Type B pancreatic cell (in vitro differentiated cells): Measurements from ENCODE around the gene COL1A2. TPM values are rescaled to one million over a fixed set of nuclear protein-coding genes. Genes with fewer than 3 reads are reported as not detected.

Experiments
- DNase-seq: peaks from one replicate; pipeline ENCODE4 v3.0.0; 2021; ENCODE audit warnings: mixed read lengths; ENCODE audit not compliant: unreplicated experiment; ENCODE audit errors: extremely low spot score
- H3K27ac Mint-ChIP-seq: 2 replicates; pipeline ENCODE4 v1.8.0; 2021; ENCODE audit warnings: mild to moderate bottlenecking, mixed read lengths
- H3K27me3 Mint-ChIP-seq: 2 replicates; pipeline ENCODE4 v1.8.0; 2021; ENCODE audit warnings: mixed read lengths
- H3K36me3 Mint-ChIP-seq: 2 replicates; pipeline ENCODE4 v1.8.0; 2021; ENCODE audit warnings: mixed read lengths
- H3K4me1 Mint-ChIP-seq: one replicate; pipeline ENCODE4 v1.8.0; 2021; ENCODE audit warnings: mixed read lengths; ENCODE audit not compliant: unreplicated experiment
- H3K4me3 Mint-ChIP-seq: 2 replicates; pipeline ENCODE4 v1.8.0; 2021; ENCODE audit warnings: mild to moderate bottlenecking, mixed read lengths
- H3K9me3 Mint-ChIP-seq: 2 replicates; pipeline ENCODE4 v1.8.0; 2021; ENCODE audit warnings: mixed read lengths
- total RNA-seq: library from RNA; stranded (reverse); gene quantifications from 2 replicates; pipeline ENCODE4 v1.2.1, GENCODE V29; 2021; ENCODE audit warnings: low replicate concordance
- TF ChIP-seq, protein P1 (sequence below): fragments of 200-600 bp; sonication (generic); conservative IDR thresholded peaks from 2 replicates; pipeline ENCODE4 v1.5.0; 2021; ENCODE audit warnings: antibody characterized with exemption, mild to moderate bottlenecking

COL1A2 gene
- total RNA-seq, 1 donor from 2014 or later = 692 TPM

DNA sequence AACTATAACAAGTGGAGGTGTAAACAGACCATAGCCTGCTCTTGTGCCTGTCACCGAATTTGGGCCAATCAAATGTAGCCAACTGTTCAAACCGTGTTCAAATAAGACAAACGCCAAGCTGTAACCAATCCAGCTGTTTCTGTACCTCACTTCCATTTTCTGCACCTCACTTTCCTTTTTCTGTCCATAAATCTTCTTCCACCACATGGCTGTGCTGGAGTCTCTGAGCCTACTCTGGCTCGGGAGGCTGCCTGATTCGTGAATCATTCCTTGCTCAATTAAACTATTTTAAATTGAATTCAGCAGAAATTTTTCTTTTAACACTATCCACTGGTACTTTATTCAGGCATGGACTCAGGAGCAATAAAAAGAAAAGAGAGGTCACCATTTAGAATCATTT is 29.9 kb upstream of the COL1A2 start:
- Mint-ChIP-seq H3K4me3 (peak overlapping the region; percentile 15), H3K27ac (no peak overlapping the region), H3K36me3 (peaks cover 4% of the 10 kb centered on the region), H3K9me3 (peaks cover 4% of the 10 kb centered on the region), H3K27me3 (no peaks in the 10 kb centered on the region), H3K4me1 (peaks cover 41% of the 10 kb centered on the region)
- TF ChIP-seq, protein P1, sequence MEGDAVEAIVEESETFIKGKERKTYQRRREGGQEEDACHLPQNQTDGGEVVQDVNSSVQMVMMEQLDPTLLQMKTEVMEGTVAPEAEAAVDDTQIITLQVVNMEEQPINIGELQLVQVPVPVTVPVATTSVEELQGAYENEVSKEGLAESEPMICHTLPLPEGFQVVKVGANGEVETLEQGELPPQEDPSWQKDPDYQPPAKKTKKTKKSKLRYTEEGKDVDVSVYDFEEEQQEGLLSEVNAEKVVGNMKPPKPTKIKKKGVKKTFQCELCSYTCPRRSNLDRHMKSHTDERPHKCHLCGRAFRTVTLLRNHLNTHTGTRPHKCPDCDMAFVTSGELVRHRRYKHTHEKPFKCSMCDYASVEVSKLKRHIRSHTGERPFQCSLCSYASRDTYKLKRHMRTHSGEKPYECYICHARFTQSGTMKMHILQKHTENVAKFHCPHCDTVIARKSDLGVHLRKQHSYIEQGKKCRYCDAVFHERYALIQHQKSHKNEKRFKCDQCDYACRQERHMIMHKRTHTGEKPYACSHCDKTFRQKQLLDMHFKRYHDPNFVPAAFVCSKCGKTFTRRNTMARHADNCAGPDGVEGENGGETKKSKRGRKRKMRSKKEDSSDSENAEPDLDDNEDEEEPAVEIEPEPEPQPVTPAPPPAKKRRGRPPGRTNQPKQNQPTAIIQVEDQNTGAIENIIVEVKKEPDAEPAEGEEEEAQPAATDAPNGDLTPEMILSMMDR = no peak
- DNase-seq = no peak

DNA sequence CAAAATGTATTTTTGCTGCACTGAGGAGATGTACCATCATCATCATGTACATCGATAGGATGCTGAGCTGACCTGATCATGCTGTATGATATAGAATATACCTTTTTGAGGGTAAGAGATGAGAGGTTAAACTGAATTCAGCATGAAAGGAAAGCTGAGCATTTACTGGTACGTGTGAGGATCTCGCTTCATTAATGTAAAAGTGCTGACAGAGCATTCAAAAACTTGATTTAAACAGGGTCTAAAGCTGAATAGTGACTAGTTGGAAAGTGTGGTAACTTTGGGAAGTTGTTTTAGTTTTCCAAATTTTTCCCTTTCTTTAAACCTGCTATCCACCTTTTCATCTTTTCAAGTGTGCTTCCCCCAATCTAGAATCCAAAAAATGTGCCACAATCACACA is 28.5 kb upstream of the COL1A2 start:
- no peaks in the 10 kb centered on the region for H3K9me3 Mint-ChIP-seq
- no peak overlapping the region for H3K27ac Mint-ChIP-seq
- peaks cover 4% of the 10 kb centered on the region for H3K36me3 Mint-ChIP-seq
- H3K4me3 Mint-ChIP-seq = no peak overlapping the region
- TF ChIP-seq, protein P1 = no peak
- no peak for DNase-seq
- H3K27me3 Mint-ChIP-seq = no peaks in the 10 kb centered on the region
- H3K4me1 Mint-ChIP-seq = peaks cover 46% of the 10 kb centered on the region

DNA sequence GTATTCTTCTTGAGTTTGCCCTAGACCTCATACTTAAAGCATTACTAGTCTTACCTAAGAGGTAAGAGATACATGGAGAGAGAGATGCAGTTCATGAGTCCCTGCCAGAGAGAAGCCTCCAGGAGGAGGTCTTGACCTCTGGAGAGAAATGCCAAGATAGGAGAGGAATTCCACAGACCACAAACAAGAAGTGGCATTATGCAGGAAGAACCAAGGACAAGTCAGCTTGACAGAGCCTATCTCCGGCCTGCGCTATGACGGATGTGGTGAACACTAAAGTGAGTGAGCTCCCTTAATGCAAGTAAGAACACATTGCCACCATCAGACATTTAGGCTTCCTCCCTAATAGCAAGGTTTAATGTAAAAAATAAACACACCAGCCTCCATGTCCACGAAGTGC is 27.9 kb upstream of the COL1A2 start:
- peaks cover 46% of the 10 kb centered on the region for H3K4me1 Mint-ChIP-seq
- peaks cover 4% of the 10 kb centered on the region for H3K9me3 Mint-ChIP-seq
- TF ChIP-seq, protein P1 = no peak
- H3K36me3 Mint-ChIP-seq = peaks cover 4% of the 10 kb centered on the region
- no peak for DNase-seq
- no peaks in the 10 kb centered on the region for H3K27me3 Mint-ChIP-seq
- H3K4me3 Mint-ChIP-seq = no peak overlapping the region
- H3K27ac Mint-ChIP-seq = no peak overlapping the region

DNA sequence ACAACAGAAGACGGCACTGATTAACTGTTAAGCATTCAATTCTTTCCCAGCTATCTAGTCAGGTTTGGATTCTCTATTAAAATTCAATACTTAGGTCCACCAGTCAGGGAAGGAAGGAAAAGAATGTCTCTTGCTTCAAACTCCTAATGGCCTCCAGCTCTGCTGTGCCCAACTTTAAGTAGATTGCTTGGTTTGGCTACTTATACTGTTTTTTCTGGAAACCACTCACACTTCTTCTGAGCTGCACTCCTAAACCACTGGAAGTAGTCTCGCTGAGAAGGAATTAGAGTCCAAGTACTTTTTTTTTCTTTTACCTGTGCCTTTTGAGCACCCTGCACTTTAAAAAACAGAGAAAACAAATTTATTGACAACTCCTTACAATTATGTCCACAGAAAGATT is 26.7 kb upstream of the COL1A2 start:
- no peak for DNase-seq
- Mint-ChIP-seq H3K27ac (peak overlapping the region; percentile 15), H3K9me3 (peaks cover 14% of the 10 kb centered on the region), H3K36me3 (peaks cover 7% of the 10 kb centered on the region), H3K4me1 (peaks cover 40% of the 10 kb centered on the region), H3K4me3 (peak overlapping the region; percentile 24), H3K27me3 (no peaks in the 10 kb centered on the region)
- TF ChIP-seq, protein P1 = no peak

DNA sequence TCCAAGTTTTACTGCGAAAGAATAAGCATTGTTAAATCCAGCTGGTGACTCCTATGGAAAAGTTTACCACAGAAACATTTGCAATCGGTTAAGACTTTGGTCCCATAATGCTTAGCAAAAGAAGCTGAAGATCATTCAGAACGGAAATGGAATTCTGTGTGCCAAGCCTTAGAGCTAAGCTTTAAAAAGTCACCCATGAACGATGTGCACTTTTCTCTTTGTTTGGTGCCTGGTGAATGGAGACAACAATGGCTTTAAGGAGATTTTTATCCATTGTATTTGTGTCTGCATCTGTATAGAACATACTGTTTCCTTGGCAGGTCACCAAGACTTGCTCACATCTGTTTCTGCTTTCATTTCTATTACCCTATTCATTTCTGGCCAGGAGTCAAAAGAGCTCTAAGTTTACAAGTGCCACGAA is 26.3 kb upstream of the COL1A2 start:
- H3K9me3 Mint-ChIP-seq = peaks cover 14% of the 10 kb centered on the region
- peaks cover 40% of the 10 kb centered on the region for H3K4me1 Mint-ChIP-seq
- TF ChIP-seq, protein P1 = no peak
- H3K36me3 Mint-ChIP-seq = peaks cover 7% of the 10 kb centered on the region
- peak overlapping the region; percentile 15 for H3K27ac Mint-ChIP-seq
- DNase-seq = no peak
- H3K27me3 Mint-ChIP-seq = no peaks in the 10 kb centered on the region
- peak overlapping the region; percentile 24 for H3K4me3 Mint-ChIP-seq

DNA sequence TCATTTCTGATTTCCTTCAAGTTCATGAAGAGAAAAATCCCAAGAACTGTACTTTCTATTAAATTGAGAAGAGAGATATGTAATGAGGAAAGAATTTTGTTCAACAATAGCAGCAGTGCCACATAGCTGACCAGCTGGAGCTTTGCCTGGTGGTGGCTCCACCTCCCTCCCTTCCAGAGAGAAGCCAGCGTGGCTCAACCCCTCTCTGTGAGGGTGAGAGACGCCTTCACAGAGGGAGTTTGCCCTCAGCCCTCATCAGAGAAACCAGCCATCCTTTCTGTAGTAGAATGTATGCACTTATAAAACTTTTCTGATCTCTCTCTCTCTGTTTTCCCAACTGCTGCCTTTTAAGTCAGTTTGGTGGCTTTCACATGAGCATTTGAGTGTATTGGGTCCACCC is 20.5 kb upstream of the COL1A2 start:
- Mint-ChIP-seq H3K4me1 (peaks cover 39% of the 10 kb centered on the region), H3K36me3 (peaks cover 7% of the 10 kb centered on the region), H3K4me3 (peak overlapping the region; percentile 75), H3K9me3 (peaks cover 14% of the 10 kb centered on the region), H3K27me3 (peaks cover 6% of the 10 kb centered on the region), H3K27ac (peak overlapping the region; percentile 66)
- TF ChIP-seq, protein P1 = no peak
- no peak for DNase-seq
